Prostate gland (tissue), 2 donors: ENCODE results near the gene CAMKMT.

Experiments
- POLR2A ChIP-seq: fragments of 450-650 bp; IDR thresholded peaks from one replicate; pipeline ENCODE4 v1.6.1; 2016; ENCODE audit warnings: antibody characterized with exemption, mild to moderate bottlenecking
- TF ChIP-seq, protein P1 (sequence below), 4 experiments: fragments of 200-600 bp in 2 of 4; fragments of 450-650 bp in 2 of 4; sonication (generic) in 2 of 4; IDR thresholded peaks; 1 replicate in 3 of 4; 2 replicates in 1 of 4; pipeline ENCODE4 v1.5.1; 2016 to 2019; ENCODE audit warnings: antibody characterized with exemption in 4 of 4, mild to moderate bottlenecking in 2 of 4, moderate library complexity in 2 of 4

DNA sequence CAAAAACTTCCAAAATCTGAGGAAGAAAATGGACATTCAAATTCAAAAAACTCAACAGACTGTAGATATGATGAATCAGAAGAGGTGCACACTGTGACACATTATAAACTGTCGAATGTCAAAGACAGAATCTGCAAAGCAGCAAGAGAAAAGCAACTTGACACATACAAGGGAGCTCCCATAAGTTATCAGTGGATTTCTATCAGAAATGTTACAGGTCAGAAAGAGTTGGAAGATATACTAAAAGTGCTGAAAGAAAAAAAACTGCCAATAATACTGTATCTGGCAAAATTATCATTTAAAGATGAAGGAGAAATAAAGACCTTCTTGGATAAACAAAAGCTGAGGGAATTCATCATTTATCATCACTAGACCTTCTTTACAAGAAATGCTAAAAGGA lies 102.7 kb downstream of the CAMKMT start:
- TF ChIP-seq POLR2A = no peak
- TF ChIP-seq, protein P1, sequence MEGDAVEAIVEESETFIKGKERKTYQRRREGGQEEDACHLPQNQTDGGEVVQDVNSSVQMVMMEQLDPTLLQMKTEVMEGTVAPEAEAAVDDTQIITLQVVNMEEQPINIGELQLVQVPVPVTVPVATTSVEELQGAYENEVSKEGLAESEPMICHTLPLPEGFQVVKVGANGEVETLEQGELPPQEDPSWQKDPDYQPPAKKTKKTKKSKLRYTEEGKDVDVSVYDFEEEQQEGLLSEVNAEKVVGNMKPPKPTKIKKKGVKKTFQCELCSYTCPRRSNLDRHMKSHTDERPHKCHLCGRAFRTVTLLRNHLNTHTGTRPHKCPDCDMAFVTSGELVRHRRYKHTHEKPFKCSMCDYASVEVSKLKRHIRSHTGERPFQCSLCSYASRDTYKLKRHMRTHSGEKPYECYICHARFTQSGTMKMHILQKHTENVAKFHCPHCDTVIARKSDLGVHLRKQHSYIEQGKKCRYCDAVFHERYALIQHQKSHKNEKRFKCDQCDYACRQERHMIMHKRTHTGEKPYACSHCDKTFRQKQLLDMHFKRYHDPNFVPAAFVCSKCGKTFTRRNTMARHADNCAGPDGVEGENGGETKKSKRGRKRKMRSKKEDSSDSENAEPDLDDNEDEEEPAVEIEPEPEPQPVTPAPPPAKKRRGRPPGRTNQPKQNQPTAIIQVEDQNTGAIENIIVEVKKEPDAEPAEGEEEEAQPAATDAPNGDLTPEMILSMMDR (IDR thresholded peaks at IDR 0.05) = no peak
